Testis (tissue), 3 donors: Measurements from ENCODE around the gene MAP6. TPM values are rescaled to one million over a fixed set of nuclear protein-coding genes. Genes with fewer than 3 reads are reported as not detected.

ENCODE experiments used
- DNase-seq: peaks from one replicate; pipeline ENCODE4 v3.0.0-alpha.2; 2019
- H3K27ac ChIP-seq, 2 donors: fragments of 200-600 bp; sonication (generic); one replicate each; pipeline ENCODE4 v1.5.1; 2019
- H3K27me3 ChIP-seq: fragments of 200-600 bp; sonication (generic); one replicate; pipeline ENCODE4 v1.5.1; 2019
- H3K36me3 ChIP-seq: fragments of 200-600 bp; sonication (generic); one replicate; pipeline ENCODE4 v1.5.1; 2017; ENCODE audit warnings: low read depth; ENCODE audit errors: missing control alignments
- H3K4me1 ChIP-seq: fragments of 200-600 bp; sonication (generic); one replicate; pipeline ENCODE4 v1.5.1; 2019
- H3K4me3 ChIP-seq, 2 donors: fragments of 200-600 bp; sonication (generic); one replicate each; pipeline ENCODE4 v1.5.1; 2017 to 2019
- H3K9me3 ChIP-seq: fragments of 200-600 bp; sonication (generic); one replicate; pipeline ENCODE4 v1.5.1; 2017
- CTCF ChIP-seq, 3 experiments: fragments of 450-650 bp in 2 of 3; fragments of 200-600 bp in 1 of 3; sonication (generic) in 1 of 3; IDR thresholded peaks; one replicate each; pipeline ENCODE4 v1.5.1; 2016 to 2019; ENCODE audit warnings: antibody characterized with exemption in 3 of 3, mild to moderate bottlenecking in 2 of 3, moderate library complexity in 1 of 3
- POLR2A ChIP-seq: fragments of 450-650 bp; IDR thresholded peaks from one replicate; pipeline ENCODE4 v1.6.1; 2017; ENCODE audit warnings: antibody characterized with exemption, mild to moderate bottlenecking, moderate library complexity
- WGBS, 2 donors: methylation state at CpG; one replicate each; pipeline ENCODE4 v1.1.5; 2018; 5-methylcytosine and 5-hydroxymethylcytosine counted together
- intact Hi-C: fragments of 100-400 bp; cut with DNase I; formaldehyde crosslinking; loops from one replicate; pipeline ENCODE4 v1.15.1; 2023; ENCODE audit warnings: low total_unique reads
- polyA plus RNA-seq: library from polyadenylated mRNA; stranded (reverse); fragments of 350-450 nt; fragmentation: Illumina TruSeq; extraction: RNeasy Lipid Tissue Mini Kit (QIAGEN cat#74804); gene quantifications from one replicate; pipeline ENCODE4 v1.2.3, GENCODE V29; 2014; ENCODE audit warnings: low read depth, low replicate concordance; ENCODE audit not compliant: insufficient read depth
- total RNA-seq, 2 donors: library from RNA; depleted of rRNA; stranded (reverse); fragments of >200 nt; gene quantifications; one replicate each; pipeline ENCODE4 v1.2.3, GENCODE V29; 2016

Gene MAP6
- total and polyA plus RNA-seq, 3 donors from 2014 or later: 17.8 to 38.1 (median 23.8) TPM

DNA sequence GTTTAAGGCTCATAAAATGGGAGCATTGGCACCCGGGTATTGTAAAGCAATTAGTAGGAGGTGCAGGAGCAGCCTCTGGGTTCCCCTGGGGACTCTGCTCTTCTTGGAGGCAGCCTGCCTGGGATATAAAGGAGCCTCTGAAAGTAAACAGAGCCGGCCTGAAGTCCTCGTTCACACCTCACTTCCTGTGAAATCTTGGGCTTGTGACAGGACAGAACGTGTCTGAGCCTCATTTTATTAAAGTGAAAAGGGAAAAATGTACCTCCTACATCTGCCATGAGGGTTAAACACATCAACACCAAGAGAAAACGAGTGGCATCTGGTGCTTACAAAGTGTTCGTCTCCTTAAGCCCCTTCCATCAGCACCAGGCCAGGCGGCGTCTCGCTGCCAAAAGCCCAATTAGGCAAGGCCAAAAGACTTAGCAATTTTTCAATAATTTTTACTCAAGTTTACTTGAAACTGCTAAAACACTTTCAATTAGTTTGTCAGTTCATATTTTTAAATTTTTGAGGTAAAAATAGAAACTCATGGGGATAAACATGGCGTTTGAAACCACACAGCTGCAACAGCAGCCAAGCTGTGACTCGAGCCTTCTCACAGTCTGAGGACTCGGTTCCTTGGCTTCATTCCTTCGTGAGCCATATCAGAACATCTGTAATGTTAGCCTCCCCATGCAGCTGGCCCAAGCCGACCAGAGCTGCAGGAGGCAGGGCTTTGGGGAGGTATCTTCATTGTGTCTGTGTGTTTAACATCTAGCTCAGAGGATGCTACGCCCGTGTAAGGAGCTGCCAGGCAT lies 33.6 kb downstream of the MAP6 start:
- intact Hi-C loops: no loop called here
- no peaks in the 10 kb centered on the region for H3K9me3 ChIP-seq
- peaks cover 6% of the 10 kb centered on the region for H3K4me1 ChIP-seq
- WGBS, 2 donors: 40 to 45% methylated on average over 16 of the region's 16 CpGs
- H3K27ac ChIP-seq: peak overlapping the region; percentile 17 to 55
- peak; percentile 48 for DNase-seq
- H3K4me3 ChIP-seq: no peak overlapping the region
- TF ChIP-seq POLR2A: no peak
- no peaks in the 10 kb centered on the region for H3K27me3 ChIP-seq
- H3K36me3 ChIP-seq: no peaks in the 10 kb centered on the region

GRCh38 chr11:75633409-75634066 lies 35.3 kb downstream of the MAP6 start:
- DNase-seq: no peak
- Histone ChIP-seq H3K36me3 (no peaks in the 10 kb centered on the region), H3K27ac (no peak overlapping the region), H3K27me3 (no peaks in the 10 kb centered on the region), H3K9me3 (no peaks in the 10 kb centered on the region), H3K4me1 (no peaks in the 10 kb centered on the region), H3K4me3 (no peak overlapping the region)
- 89% methylated on average over 8 of the region's 8 CpGs for WGBS, 2 donors
- TF ChIP-seq POLR2A: no peak
- no peak for TF ChIP-seq CTCF (IDR thresholded peaks at IDR 0.05)
- intact Hi-C loops: no loop called here

DNA sequence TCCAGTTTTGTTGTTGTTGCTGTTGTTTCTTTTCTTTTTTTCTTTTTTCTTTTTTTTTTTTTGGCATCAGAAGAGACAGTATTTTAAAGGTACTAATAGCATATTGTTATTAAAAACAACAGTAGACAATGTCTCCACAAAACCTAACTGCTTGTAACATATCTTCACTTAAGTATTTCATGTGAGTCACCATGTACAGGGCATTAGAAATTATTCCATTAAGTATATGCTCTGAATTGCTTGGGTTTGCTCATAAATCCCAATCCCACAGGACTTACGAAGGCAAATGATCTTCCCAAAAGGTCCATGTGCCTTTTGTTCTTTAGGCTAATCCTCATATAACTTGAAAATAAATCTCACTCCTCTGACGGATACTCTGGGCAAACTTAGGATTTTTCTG lies 35.9 kb downstream of the MAP6 start:
- no peak overlapping the region for H3K27ac ChIP-seq
- H3K4me1 ChIP-seq: peaks cover 5% of the 10 kb centered on the region
- no peak for TF ChIP-seq POLR2A
- no peak for TF ChIP-seq CTCF (IDR thresholded peaks at IDR 0.05)

GRCh38 chr11:75632450-75632849 lies 36.4 kb downstream of the MAP6 start:
- intact Hi-C loops: no loop called here
- Histone ChIP-seq H3K36me3 (no peaks in the 10 kb centered on the region), H3K27ac (no peak overlapping the region), H3K9me3 (no peaks in the 10 kb centered on the region), H3K4me3 (no peak overlapping the region), H3K27me3 (no peaks in the 10 kb centered on the region), H3K4me1 (peaks cover 10% of the 10 kb centered on the region)
- 77 to 79% methylated on average over 2 of the region's 2 CpGs for WGBS, 2 donors
- TF ChIP-seq CTCF (IDR thresholded peaks at IDR 0.05) (no peak), POLR2A (no peak)
- no peak for DNase-seq

More for the DNA sequence above, 35.9 kb downstream of the MAP6 start:
- intact Hi-C loops: no loop called here
- Histone ChIP-seq H3K9me3 (no peaks in the 10 kb centered on the region), H3K36me3 (no peaks in the 10 kb centered on the region), H3K4me3 (no peak overlapping the region), H3K27me3 (no peaks in the 10 kb centered on the region)
- WGBS, 2 donors: 90 to 93% methylated on average over 2 of the region's 2 CpGs
- no peak for DNase-seq

DNA sequence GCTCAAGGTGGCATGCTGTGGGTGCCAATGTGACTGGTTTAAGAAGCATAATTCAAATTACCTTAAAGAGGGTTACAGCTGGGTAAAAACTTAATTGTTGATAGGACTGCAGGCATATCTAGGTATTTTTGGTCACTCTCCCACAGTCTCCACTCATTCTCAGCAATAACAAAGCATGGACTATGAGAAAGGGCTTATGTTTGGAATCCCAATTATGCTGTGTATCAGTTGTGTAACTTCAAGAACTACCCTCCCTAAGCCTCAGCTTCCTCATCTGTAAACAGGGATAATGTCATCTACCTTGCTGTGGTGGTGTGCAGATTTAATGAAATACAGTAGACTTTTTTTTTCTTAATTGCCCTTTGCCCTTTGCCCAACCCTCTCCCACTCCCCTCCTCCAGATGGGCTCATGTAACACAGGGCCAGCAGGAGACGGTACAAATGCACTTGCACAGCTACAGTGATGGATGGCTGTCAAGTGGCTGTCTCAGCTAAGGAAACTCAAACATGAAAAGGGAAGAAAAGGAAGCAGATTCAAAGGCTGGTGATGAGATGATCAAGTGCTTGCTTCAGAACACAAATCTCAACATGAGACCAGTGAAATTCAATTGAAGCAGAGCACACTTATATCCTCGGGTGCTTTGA lies 37.6 kb downstream of the MAP6 start:
- intact Hi-C loops: no loop called here
- no peaks in the 10 kb centered on the region for H3K27me3 ChIP-seq
- H3K4me1 ChIP-seq: peaks cover 11% of the 10 kb centered on the region
- no peak overlapping the region for H3K27ac ChIP-seq
- TF ChIP-seq POLR2A (no peak), CTCF (IDR thresholded peaks at IDR 0.05) (no peak)
- no peak overlapping the region for H3K4me3 ChIP-seq
- no peak for DNase-seq
- no peaks in the 10 kb centered on the region for H3K9me3 ChIP-seq
- WGBS, 2 donors: 72 to 87% methylated on average over 2 of the region's 2 CpGs
- no peaks in the 10 kb centered on the region for H3K36me3 ChIP-seq
